ENCODE data around the gene LKAAEAR1. TPM values are rescaled to one million over a fixed set of nuclear protein-coding genes. Genes with fewer than 3 reads are reported as not detected.

LKAAEAR1 gene
- total RNA-seq, 2 experiments from 2014 or later = not detected

DNA sequence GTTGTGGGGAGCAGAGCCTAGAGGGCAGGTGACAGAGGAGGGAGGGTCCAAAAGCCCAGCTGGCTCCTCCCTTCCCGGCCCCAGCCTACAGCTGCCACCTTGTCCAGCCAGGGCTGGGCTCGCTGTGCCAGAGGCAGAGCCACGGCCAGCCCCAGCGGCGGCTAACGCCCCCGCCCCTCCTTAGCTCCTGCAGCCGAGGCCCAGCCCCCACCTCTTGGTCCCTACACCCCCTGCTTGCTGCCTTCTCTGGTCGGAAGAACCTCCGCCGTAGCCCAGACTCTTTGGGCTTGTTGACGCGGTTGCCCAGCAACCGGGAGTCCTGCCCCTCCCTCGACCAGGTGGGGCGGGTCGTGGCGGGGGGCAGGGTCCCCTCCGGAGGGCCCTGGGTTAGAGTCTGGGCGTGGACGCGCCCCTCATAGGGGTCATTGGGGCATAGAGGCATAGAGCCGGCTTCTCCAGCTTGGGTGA is 521 bp upstream of the LKAAEAR1 start:
- DNase-seq (ENCODE audit: low spot score) = no peak
- H3K4me2 ChIP-seq (ENCODE audit: low read length) = no peak overlapping the region
- H3K36me3 ChIP-seq (ENCODE audit: insufficient read depth, low read length) = no peaks in the 10 kb centered on the region
- no peak overlapping the region for H3K27ac ChIP-seq (ENCODE audit: low read depth, low read length, poor library complexity, severe bottlenecking)
- BruUV-seq (replicated peaks) = no TSS peak
- intact Hi-C loops (cut with micrococcal nuclease; ENCODE audit: unreplicated experiment) = no loop called here
- H3K79me2 ChIP-seq (ENCODE audit: insufficient read depth, low read depth, low read length) = no peaks in the 10 kb centered on the region
- H4K20me1 ChIP-seq (ENCODE audit: insufficient read depth, low read length) = no peaks in the 10 kb centered on the region
- TF ChIP-seq EZH2phosphoT487 (IDR thresholded peaks at IDR 0.05; ENCODE audit: borderline replicate concordance, low read depth, low read length) = no peak
- TF ChIP-seq, protein P1, sequence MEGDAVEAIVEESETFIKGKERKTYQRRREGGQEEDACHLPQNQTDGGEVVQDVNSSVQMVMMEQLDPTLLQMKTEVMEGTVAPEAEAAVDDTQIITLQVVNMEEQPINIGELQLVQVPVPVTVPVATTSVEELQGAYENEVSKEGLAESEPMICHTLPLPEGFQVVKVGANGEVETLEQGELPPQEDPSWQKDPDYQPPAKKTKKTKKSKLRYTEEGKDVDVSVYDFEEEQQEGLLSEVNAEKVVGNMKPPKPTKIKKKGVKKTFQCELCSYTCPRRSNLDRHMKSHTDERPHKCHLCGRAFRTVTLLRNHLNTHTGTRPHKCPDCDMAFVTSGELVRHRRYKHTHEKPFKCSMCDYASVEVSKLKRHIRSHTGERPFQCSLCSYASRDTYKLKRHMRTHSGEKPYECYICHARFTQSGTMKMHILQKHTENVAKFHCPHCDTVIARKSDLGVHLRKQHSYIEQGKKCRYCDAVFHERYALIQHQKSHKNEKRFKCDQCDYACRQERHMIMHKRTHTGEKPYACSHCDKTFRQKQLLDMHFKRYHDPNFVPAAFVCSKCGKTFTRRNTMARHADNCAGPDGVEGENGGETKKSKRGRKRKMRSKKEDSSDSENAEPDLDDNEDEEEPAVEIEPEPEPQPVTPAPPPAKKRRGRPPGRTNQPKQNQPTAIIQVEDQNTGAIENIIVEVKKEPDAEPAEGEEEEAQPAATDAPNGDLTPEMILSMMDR (conservative IDR thresholded peaks at IDR 0.05; ENCODE audit: low read length) = no peak
- peaks cover 19% of the 10 kb centered on the region for H3K4me1 ChIP-seq (ENCODE audit: insufficient read depth, low read length, poor library complexity, severe bottlenecking)
- CTCF ChIA-PET (ENCODE audit: unreplicated experiment) = no interaction called here
- no peaks in the 10 kb centered on the region for H3K9me3 ChIP-seq (ENCODE audit: low read length)
- no peak overlapping the region for H2AFZ ChIP-seq (ENCODE audit: low read length)
- H3K4me3 ChIP-seq (ENCODE audit: low read depth, low read length, poor library complexity, severe bottlenecking) = no peak overlapping the region
- POLR2A ChIA-PET = no interaction called here
- no peaks in the 10 kb centered on the region for H3K9me2 ChIP-seq (ENCODE audit: insufficient read depth, low read length)

DNA sequence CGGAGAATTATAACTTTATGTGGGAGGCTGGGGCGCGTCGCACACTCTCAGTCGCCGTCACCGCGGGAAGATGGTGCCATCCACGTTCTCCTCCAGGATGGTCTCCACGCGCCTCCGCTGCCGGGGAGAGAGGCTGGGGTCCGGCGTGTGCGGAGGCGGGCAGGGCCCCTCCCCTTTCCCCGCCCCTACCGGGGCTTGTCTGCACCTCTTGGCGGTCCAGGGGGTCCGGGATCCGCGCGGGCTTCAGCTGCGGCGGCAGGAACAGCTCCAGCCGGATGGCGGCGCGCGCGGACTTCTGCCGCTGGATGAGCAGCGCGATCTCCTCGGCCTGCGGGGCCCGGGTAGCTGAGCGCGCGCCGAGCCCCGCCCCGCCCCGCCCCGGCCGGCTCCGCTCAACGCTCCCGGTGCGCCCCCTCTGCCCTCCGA is 807 bp downstream of the LKAAEAR1 start:
- POLR2A ChIA-PET = no interaction called here
- Histone ChIP-seq H3K4me1 (ENCODE audit: insufficient read depth, low read length, poor library complexity, severe bottlenecking) (peaks cover 21% of the 10 kb centered on the region), H3K36me3 (ENCODE audit: insufficient read depth, low read length) (no peaks in the 10 kb centered on the region), H3K4me3 (ENCODE audit: low read depth, low read length, poor library complexity, severe bottlenecking) (peak overlapping the region; percentile 45), H4K20me1 (ENCODE audit: insufficient read depth, low read length) (no peaks in the 10 kb centered on the region), H3K9me2 (ENCODE audit: insufficient read depth, low read length) (no peaks in the 10 kb centered on the region), H3K27ac (ENCODE audit: low read depth, low read length, poor library complexity, severe bottlenecking) (no peak overlapping the region), H3K79me2 (ENCODE audit: insufficient read depth, low read depth, low read length) (peaks cover 7% of the 10 kb centered on the region; the same call in 1 of the 2 replicates), H3K4me2 (ENCODE audit: low read length) (peak overlapping the region; percentile 72), H2AFZ (ENCODE audit: low read length) (no peak overlapping the region), H3K9me3 (ENCODE audit: low read length) (no peaks in the 10 kb centered on the region)
- DNase-seq (ENCODE audit: low spot score) = peak; percentile 66
- no TSS peak for BruUV-seq (replicated peaks)
- intact Hi-C loops (cut with micrococcal nuclease; ENCODE audit: unreplicated experiment) = loop anchor here (1.0 kb wide), 2 partner anchors 29 to 37 kb away; no protein-coding TSS in a partner anchor
- TF ChIP-seq, protein P1 (conservative IDR thresholded peaks at IDR 0.05; ENCODE audit: low read length) = peak; percentile 62
- no peak for TF ChIP-seq EZH2phosphoT487 (IDR thresholded peaks at IDR 0.05; ENCODE audit: borderline replicate concordance, low read depth, low read length)
- CTCF ChIA-PET (ENCODE audit: unreplicated experiment) = interaction anchor here (0.6 kb wide), 1 partner anchor 132 kb away, joined by 3 read pairs; no protein-coding TSS in a partner anchor

DNA sequence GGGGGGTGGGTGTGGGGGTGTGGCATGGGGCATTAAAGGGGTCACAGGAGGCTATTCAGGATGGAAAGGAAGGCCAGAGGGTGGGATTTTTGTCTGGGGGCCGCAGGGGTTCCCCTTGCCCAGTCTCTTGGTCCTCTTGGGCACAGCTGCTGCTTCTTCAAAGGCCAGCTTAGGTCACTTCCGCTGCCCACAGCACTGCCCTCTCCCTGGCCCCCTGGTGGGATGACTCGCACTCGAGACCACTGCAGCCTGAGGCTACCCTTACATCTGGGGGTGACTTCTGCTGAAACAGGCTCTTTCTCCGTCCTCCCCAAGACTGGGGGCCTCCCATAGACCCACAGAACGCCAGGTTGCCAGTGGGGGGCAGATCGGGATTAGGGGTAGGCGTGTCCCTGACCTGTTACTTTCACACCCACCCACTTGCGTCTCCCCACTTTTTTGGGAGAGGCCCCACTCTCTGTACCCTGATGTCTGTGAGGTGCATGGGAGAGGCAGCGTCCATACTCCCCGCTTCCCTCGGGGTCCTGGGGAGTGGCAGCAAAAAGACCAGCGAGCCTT is 1.3 kb downstream of the LKAAEAR1 start:
- no peak overlapping the region for H3K27ac ChIP-seq (ENCODE audit: low read depth, low read length, poor library complexity, severe bottlenecking)
- CTCF ChIA-PET (ENCODE audit: unreplicated experiment) = interaction anchor here (0.6 kb wide), 1 partner anchor 133 kb away, joined by 3 read pairs; no protein-coding TSS in a partner anchor
- peaks cover 25% of the 10 kb centered on the region for H3K4me1 ChIP-seq (ENCODE audit: insufficient read depth, low read length, poor library complexity, severe bottlenecking)
- no peaks in the 10 kb centered on the region for H4K20me1 ChIP-seq (ENCODE audit: insufficient read depth, low read length)
- H2AFZ ChIP-seq (ENCODE audit: low read length) = no peak overlapping the region
- H3K4me2 ChIP-seq (ENCODE audit: low read length) = peak overlapping the region; percentile 72
- no TSS peak for BruUV-seq (replicated peaks)
- no peaks in the 10 kb centered on the region for H3K9me2 ChIP-seq (ENCODE audit: insufficient read depth, low read length)
- POLR2A ChIA-PET = no interaction called here
- DNase-seq (ENCODE audit: low spot score) = no peak
- TF ChIP-seq, protein P1 (conservative IDR thresholded peaks at IDR 0.05; ENCODE audit: low read length) = no peak
- no peak for TF ChIP-seq EZH2phosphoT487 (IDR thresholded peaks at IDR 0.05; ENCODE audit: borderline replicate concordance, low read depth, low read length)
- H3K9me3 ChIP-seq (ENCODE audit: low read length) = no peaks in the 10 kb centered on the region
- no peaks in the 10 kb centered on the region for H3K36me3 ChIP-seq (ENCODE audit: insufficient read depth, low read length)
- H3K79me2 ChIP-seq (ENCODE audit: insufficient read depth, low read depth, low read length) = peaks cover 7% of the 10 kb centered on the region; the same call in 1 of the 2 replicates
- intact Hi-C loops (cut with micrococcal nuclease; ENCODE audit: unreplicated experiment) = loop anchor here (1.0 kb wide), 2 partner anchors 29 to 37 kb away; no protein-coding TSS in a partner anchor
- H3K4me3 ChIP-seq (ENCODE audit: low read depth, low read length, poor library complexity, severe bottlenecking) = peak overlapping the region; percentile 45

Data from OCI-LY7 (cell line).